ENCODE measurements around the gene VARS1.
"Not testable (repeated sequence)": the region's sequence is repeated elsewhere in the genome, so short reads cannot be mapped to it uniquely, and the experiment has no call there.

The VARS1 gene

GRCh38 chr6:31799781-31800180, 4.2 kb upstream of the VARS1 start:
- TF ChIP-seq POLR2A (IDR thresholded peaks at IDR 0.05; ENCODE audit: low read depth, low read length) (no peak), POLR2AphosphoS5 (IDR thresholded peaks at IDR 0.05; ENCODE audit: low read depth, low read length) (no peak), TAF1 (IDR thresholded peaks at IDR 0.05; ENCODE audit: borderline replicate concordance, low read depth, low read length) (no peak)
- DNase-seq (ENCODE audit: insufficient read length) (no peak), FAIRE-seq (no peak)

- TF ChIP-seq POLR2A (IDR thresholded peaks at IDR 0.05; ENCODE audit: low read depth, low read length) (no peak), TAF1 (IDR thresholded peaks at IDR 0.05; ENCODE audit: borderline replicate concordance, low read depth, low read length) (no peak), POLR2AphosphoS5 (IDR thresholded peaks at IDR 0.05; ENCODE audit: low read depth, low read length) (no peak)
- no peak for FAIRE-seq
- no peak for DNase-seq (ENCODE audit: insufficient read length)
Observed at GRCh38 chr6:31797588-31797987, 2.0 kb upstream of the VARS1 start.

GRCh38 chr6:31796993-31797385, 1.4 kb upstream of the VARS1 start:
- no peak for FAIRE-seq
- no peak for DNase-seq (ENCODE audit: insufficient read length)
- TF ChIP-seq POLR2AphosphoS5 (IDR thresholded peaks at IDR 0.05; ENCODE audit: low read depth, low read length) (no peak), POLR2A (IDR thresholded peaks at IDR 0.05; ENCODE audit: low read depth, low read length) (no peak), TAF1 (IDR thresholded peaks at IDR 0.05; ENCODE audit: borderline replicate concordance, low read depth, low read length) (no peak)

- TF ChIP-seq POLR2AphosphoS5 (IDR thresholded peaks at IDR 0.05; ENCODE audit: low read depth, low read length) (no peak), POLR2A (IDR thresholded peaks at IDR 0.05; ENCODE audit: low read depth, low read length) (0 out of 2 replicates have a peak, but pooled peaks have one; percentile 77)
- DNase-seq (ENCODE audit: insufficient read length): peak; percentile 57
- no peak for FAIRE-seq
Observed at GRCh38 chr6:31794866-31795615, 511 bp downstream of the VARS1 start.

GRCh38 chr6:31794294-31794865, 1.2 kb downstream of the VARS1 start:
- DNase-seq (ENCODE audit: insufficient read length) (no peak), FAIRE-seq (no peak)
- no peak for TF ChIP-seq POLR2AphosphoS5 (IDR thresholded peaks at IDR 0.05; ENCODE audit: low read depth, low read length)
- TF ChIP-seq POLR2A (IDR thresholded peaks at IDR 0.05; ENCODE audit: low read depth, low read length): no peak
- TF ChIP-seq TAF1 (IDR thresholded peaks at IDR 0.05; ENCODE audit: borderline replicate concordance, low read depth, low read length): no peak

- FAIRE-seq: not testable (repeated sequence)
Observed at GRCh38 chr6:31793927-31794245, 1.7 kb downstream of the VARS1 start.

GRCh38 chr6:31792761-31793171, 2.8 kb downstream of the VARS1 start:
- DNase-seq (ENCODE audit: insufficient read length) (no peak), FAIRE-seq (no peak)
- TF ChIP-seq POLR2AphosphoS5 (IDR thresholded peaks at IDR 0.05; ENCODE audit: low read depth, low read length) (no peak), TAF1 (IDR thresholded peaks at IDR 0.05; ENCODE audit: borderline replicate concordance, low read depth, low read length) (no peak), POLR2A (IDR thresholded peaks at IDR 0.05; ENCODE audit: low read depth, low read length) (no peak)

More at GRCh38 chr6:31793927-31794245, 1.7 kb downstream of the VARS1 start:
- not testable (repeated sequence) for DNase-seq (ENCODE audit: insufficient read length)

GRCh38 chr6:31792090-31792374, 3.5 kb downstream of the VARS1 start:
- FAIRE-seq: no peak
- no peak for DNase-seq (ENCODE audit: insufficient read length)
- no peak for TF ChIP-seq POLR2AphosphoS5 (IDR thresholded peaks at IDR 0.05; ENCODE audit: low read depth, low read length)
- no peak for TF ChIP-seq TAF1 (IDR thresholded peaks at IDR 0.05; ENCODE audit: borderline replicate concordance, low read depth, low read length)

GRCh38 chr6:31791324-31792089, 4.0 kb downstream of the VARS1 start:
- no peak for TF ChIP-seq POLR2AphosphoS5 (IDR thresholded peaks at IDR 0.05; ENCODE audit: low read depth, low read length)
- TF ChIP-seq TAF1 (IDR thresholded peaks at IDR 0.05; ENCODE audit: borderline replicate concordance, low read depth, low read length): no peak
- TF ChIP-seq POLR2A (IDR thresholded peaks at IDR 0.05; ENCODE audit: low read depth, low read length): no peak
- FAIRE-seq (no peak), DNase-seq (ENCODE audit: insufficient read length) (no peak)

- DNase-seq (ENCODE audit: insufficient read length) (no peak), FAIRE-seq (no peak)
- no peak for TF ChIP-seq TAF1 (IDR thresholded peaks at IDR 0.05; ENCODE audit: borderline replicate concordance, low read depth, low read length)
- no peak for TF ChIP-seq POLR2AphosphoS5 (IDR thresholded peaks at IDR 0.05; ENCODE audit: low read depth, low read length)
- no peak for TF ChIP-seq POLR2A (IDR thresholded peaks at IDR 0.05; ENCODE audit: low read depth, low read length)
Observed at GRCh38 chr6:31785475-31785874, 10.1 kb downstream of the VARS1 start.

GRCh38 chr6:31784098-31784925, 11.2 kb downstream of the VARS1 start:
- peak; percentile 3 for DNase-seq (ENCODE audit: insufficient read length)
- no peak for FAIRE-seq
- TF ChIP-seq TAF1 (IDR thresholded peaks at IDR 0.05; ENCODE audit: borderline replicate concordance, low read depth, low read length) (no peak), POLR2AphosphoS5 (IDR thresholded peaks at IDR 0.05; ENCODE audit: low read depth, low read length) (no peak), POLR2A (IDR thresholded peaks at IDR 0.05; ENCODE audit: low read depth, low read length) (no peak; the same call in 1 of the 2 replicates)
